ENCODE data around the gene SDHAF2.
"Not testable (repeated sequence)": the region's sequence is repeated elsewhere in the genome, so short reads cannot be mapped to it uniquely, and the experiment has no call there.

Gene SDHAF2

GRCh38 chr11:61411589-61411988, 18.3 kb upstream of the SDHAF2 start:
- TF ChIP-seq POLR2A (IDR thresholded peaks at IDR 0.05; ENCODE audit: low read length), result no peak
- TF ChIP-seq GATA1 (IDR thresholded peaks at IDR 0.05; ENCODE audit: low read depth, low read length), result no peak
- DNase-seq, result no peak

- TF ChIP-seq POLR2A (IDR thresholded peaks at IDR 0.05; ENCODE audit: low read length) (no peak), GATA1 (IDR thresholded peaks at IDR 0.05; ENCODE audit: low read depth, low read length) (no peak)
These were observed 16.4 kb upstream of the SDHAF2 start for GRCh38 chr11:61413496-61413895.

GRCh38 chr11:61414547-61414946, 15.4 kb upstream of the SDHAF2 start:
- TF ChIP-seq GATA1 (IDR thresholded peaks at IDR 0.05; ENCODE audit: low read depth, low read length), result no peak
- no peak for DNase-seq

More at GRCh38 chr11:61413496-61413895, 16.4 kb upstream of the SDHAF2 start:
- DNase-seq, result no peak

GRCh38 chr11:61415381-61415780, 14.5 kb upstream of the SDHAF2 start:
- no peak for DNase-seq
- TF ChIP-seq POLR2A (IDR thresholded peaks at IDR 0.05; ENCODE audit: low read length) (no peak), GATA1 (IDR thresholded peaks at IDR 0.05; ENCODE audit: low read depth, low read length) (no peak)

- TF ChIP-seq POLR2A (IDR thresholded peaks at IDR 0.05; ENCODE audit: low read length) (no peak), GATA1 (IDR thresholded peaks at IDR 0.05; ENCODE audit: low read depth, low read length) (no peak)
- DNase-seq, result peak; percentile 81 to 90
These were observed 13.0 kb upstream of the SDHAF2 start for GRCh38 chr11:61416941-61417340.

- DNase-seq, result peak; percentile 51 to 66
- TF ChIP-seq POLR2A (IDR thresholded peaks at IDR 0.05; ENCODE audit: low read length) (no peak), GATA1 (IDR thresholded peaks at IDR 0.05; ENCODE audit: low read depth, low read length) (no peak)
These were observed 12.3 kb upstream of the SDHAF2 start for GRCh38 chr11:61417670-61418069.

- TF ChIP-seq GATA1 (IDR thresholded peaks at IDR 0.05; ENCODE audit: low read depth, low read length) (no peak), POLR2A (IDR thresholded peaks at IDR 0.05; ENCODE audit: low read length) (no peak)
- DNase-seq, result no peak
These were observed 11.8 kb upstream of the SDHAF2 start for GRCh38 chr11:61418136-61418535.

- TF ChIP-seq GATA1 (IDR thresholded peaks at IDR 0.05; ENCODE audit: low read depth, low read length) (no peak), POLR2A (IDR thresholded peaks at IDR 0.05; ENCODE audit: low read length) (no peak)
- DNase-seq, result no peak
These were observed 7.7 kb upstream of the SDHAF2 start for GRCh38 chr11:61422226-61422625.

GRCh38 chr11:61425367-61426131, 4.4 kb upstream of the SDHAF2 start:
- TF ChIP-seq POLR2A (IDR thresholded peaks at IDR 0.05; ENCODE audit: low read length), result no peak
- no peak for DNase-seq

GRCh38 chr11:61429346-61429690, 606 bp upstream of the SDHAF2 start:
- TF ChIP-seq GATA1 (IDR thresholded peaks at IDR 0.05; ENCODE audit: low read depth, low read length) (no peak), POLR2A (IDR thresholded peaks at IDR 0.05; ENCODE audit: low read length) (no peak)
- DNase-seq, result peak; percentile 87 to 91

GRCh38 chr11:61430839-61431238, 915 bp downstream of the SDHAF2 start:
- not testable (repeated sequence) for DNase-seq

GRCh38 chr11:61437496-61437895, 7.6 kb downstream of the SDHAF2 start:
- TF ChIP-seq POLR2A (IDR thresholded peaks at IDR 0.05; ENCODE audit: low read length) (no peak), GATA1 (IDR thresholded peaks at IDR 0.05; ENCODE audit: low read depth, low read length) (no peak)
- DNase-seq, result no peak

GRCh38 chr11:61439615-61440014, 9.7 kb downstream of the SDHAF2 start:
- TF ChIP-seq POLR2A (IDR thresholded peaks at IDR 0.05; ENCODE audit: low read length) (no peak), GATA1 (IDR thresholded peaks at IDR 0.05; ENCODE audit: low read depth, low read length) (no peak)
- DNase-seq, result no peak

- TF ChIP-seq GATA1 (IDR thresholded peaks at IDR 0.05; ENCODE audit: low read depth, low read length) (no peak), POLR2A (IDR thresholded peaks at IDR 0.05; ENCODE audit: low read length) (no peak)
- DNase-seq, result no peak
These were observed 12.7 kb downstream of the SDHAF2 start for GRCh38 chr11:61442616-61443015.

- no peak for DNase-seq
- no peak for TF ChIP-seq POLR2A (IDR thresholded peaks at IDR 0.05; ENCODE audit: low read length)
- no peak for TF ChIP-seq GATA1 (IDR thresholded peaks at IDR 0.05; ENCODE audit: low read depth, low read length)
These were observed 15.6 kb downstream of the SDHAF2 start for GRCh38 chr11:61445516-61445915.

GRCh38 chr11:61446211-61446651, 16.3 kb downstream of the SDHAF2 start:
- peak; percentile 90 to 93 for DNase-seq
- TF ChIP-seq POLR2A (IDR thresholded peaks at IDR 0.05; ENCODE audit: low read length) (no peak), GATA1 (IDR thresholded peaks at IDR 0.05; ENCODE audit: low read depth, low read length) (no peak)

Data from erythroblast (primary cell).